Sigmoid colon (tissue), 4 donors: ENCODE data around the gene OR2V1.

Experiments
- POLR2A ChIP-seq, 2 donors: fragments of 450-650 bp; IDR thresholded peaks; one replicate each; pipeline ENCODE4 v1.6.1; 2016; ENCODE audit warnings: antibody characterized with exemption in 2 of 2, mild to moderate bottlenecking in 2 of 2, moderate library complexity in 2 of 2
- POLR2AphosphoS5 ChIP-seq, 4 donors: sonication (generic); formaldehyde crosslinking; IDR thresholded peaks; one replicate each; pipeline ENCODE4 v1.6.1; 2017; ENCODE audit warnings: antibody characterized with exemption in 4 of 4
- TF ChIP-seq, protein P1 (sequence below), 4 experiments: fragments of 450-650 bp in 3 of 4; fragments of 200-600 bp in 1 of 4; IDR thresholded peaks; one replicate each; pipeline ENCODE4 v1.5.1; 2016 to 2019; ENCODE audit warnings: antibody characterized with exemption in 4 of 4, mild to moderate bottlenecking in 3 of 4, moderate library complexity in 2 of 4

DNA sequence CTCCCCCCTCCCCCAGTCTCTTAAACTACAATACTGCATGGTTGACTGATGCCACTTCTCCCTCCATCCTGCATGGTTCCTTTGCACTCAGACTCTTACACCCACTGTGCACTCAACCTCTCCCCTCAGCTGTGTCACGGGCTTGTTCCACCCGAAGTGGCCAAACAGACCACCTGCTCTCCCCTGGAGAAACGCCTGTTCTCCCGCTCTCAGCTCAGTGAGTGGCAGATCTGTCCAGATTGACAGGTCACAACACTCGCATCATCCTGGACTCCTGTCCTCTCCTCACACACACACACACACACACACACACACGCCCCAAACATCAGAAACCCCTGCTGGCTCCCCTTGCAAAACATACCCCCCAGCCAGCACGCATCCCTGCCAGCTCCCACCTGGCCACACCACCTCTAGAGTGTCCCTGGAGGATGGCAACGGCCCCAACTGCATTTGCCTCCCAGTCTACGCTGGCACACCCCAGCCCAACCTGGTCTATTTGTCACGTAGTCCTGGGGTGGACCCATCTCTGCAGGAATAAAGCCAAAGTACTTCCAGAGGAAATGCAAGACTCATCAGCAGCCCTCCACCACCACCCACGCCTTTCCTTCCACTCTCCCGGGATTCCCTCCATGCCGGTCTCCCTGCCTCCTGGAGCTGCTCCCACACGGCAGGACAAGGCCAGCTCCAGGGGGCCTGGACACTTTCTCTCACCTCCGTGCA is 2.9 kb downstream of the OR2V1 start:
- TF ChIP-seq, protein P1, sequence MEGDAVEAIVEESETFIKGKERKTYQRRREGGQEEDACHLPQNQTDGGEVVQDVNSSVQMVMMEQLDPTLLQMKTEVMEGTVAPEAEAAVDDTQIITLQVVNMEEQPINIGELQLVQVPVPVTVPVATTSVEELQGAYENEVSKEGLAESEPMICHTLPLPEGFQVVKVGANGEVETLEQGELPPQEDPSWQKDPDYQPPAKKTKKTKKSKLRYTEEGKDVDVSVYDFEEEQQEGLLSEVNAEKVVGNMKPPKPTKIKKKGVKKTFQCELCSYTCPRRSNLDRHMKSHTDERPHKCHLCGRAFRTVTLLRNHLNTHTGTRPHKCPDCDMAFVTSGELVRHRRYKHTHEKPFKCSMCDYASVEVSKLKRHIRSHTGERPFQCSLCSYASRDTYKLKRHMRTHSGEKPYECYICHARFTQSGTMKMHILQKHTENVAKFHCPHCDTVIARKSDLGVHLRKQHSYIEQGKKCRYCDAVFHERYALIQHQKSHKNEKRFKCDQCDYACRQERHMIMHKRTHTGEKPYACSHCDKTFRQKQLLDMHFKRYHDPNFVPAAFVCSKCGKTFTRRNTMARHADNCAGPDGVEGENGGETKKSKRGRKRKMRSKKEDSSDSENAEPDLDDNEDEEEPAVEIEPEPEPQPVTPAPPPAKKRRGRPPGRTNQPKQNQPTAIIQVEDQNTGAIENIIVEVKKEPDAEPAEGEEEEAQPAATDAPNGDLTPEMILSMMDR (IDR thresholded peaks at IDR 0.05): no peak
- TF ChIP-seq POLR2A (IDR thresholded peaks at IDR 0.05): no peak
- TF ChIP-seq POLR2AphosphoS5 (IDR thresholded peaks at IDR 0.05): no peak
